Right lung (tissue), 5 donors: ENCODE results near the gene NTRK3. TPM values are rescaled to one million over a fixed set of nuclear protein-coding genes. Genes with fewer than 3 reads are reported as not detected.

ENCODE experiments used
- DNase-seq, 2 donors: peaks; one replicate each; pipeline ENCODE4 v3.0.0-alpha.2; 2013
- polyA plus RNA-seq, 5 donors: library from polyadenylated mRNA; unstranded; fragments of 120-200 nt; gene quantifications; one replicate each; pipeline versions ENCODE4 v1.2.1 to v1.2.3, GENCODE V29; 2013; ENCODE audit warnings: inconsistent platforms in 1 of 5, low replicate concordance in 1 of 5; ENCODE audit not compliant: insufficient read length in 5 of 5, insufficient read depth in 1 of 5

NTRK3 gene
- polyA plus RNA-seq, 5 donors = 6.9 to 9.9 (median 7.6) TPM

GRCh38 chr15:88185584-88185983 lies 71.0 kb downstream of the NTRK3 start:
- DNase-seq = no peak

DNA sequence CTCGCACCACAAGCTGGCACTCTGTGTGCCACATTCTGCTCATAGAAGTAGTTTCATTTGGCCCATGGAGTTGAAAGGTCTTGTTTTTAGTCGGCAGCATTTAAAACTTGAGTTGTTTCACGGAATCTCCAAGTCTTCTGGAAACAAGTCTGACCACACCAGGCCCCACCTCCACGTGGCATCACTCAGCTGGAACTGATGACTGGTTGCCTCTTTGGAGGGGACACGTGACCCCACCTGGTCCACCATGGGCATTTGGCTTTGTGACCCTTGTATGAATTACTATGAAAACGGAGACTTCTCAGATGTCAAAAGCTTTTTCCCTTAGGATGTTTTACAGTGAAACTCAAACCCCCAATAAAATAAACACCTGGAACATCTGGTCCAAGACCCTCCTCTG lies 74.9 kb downstream of the NTRK3 start:
- no peak for DNase-seq

DNA sequence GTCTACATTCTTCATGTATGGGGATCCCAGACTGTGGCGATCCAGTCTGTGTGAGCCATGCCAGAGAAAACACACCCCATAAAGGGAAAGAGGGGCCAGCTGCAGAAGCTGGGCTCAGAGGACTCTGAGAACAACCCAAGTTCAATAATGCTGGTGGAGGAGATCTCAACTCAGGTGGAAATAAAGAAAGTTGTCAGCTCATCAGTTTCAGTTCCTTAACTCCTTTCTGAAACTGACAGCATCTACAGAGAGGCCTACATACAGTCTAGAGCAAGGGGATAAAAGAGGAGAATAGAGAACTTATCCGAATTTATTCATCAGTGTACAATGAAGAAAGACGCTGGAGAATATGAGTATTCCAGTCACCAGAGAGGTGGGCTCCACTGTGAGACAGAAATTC lies 77.0 kb downstream of the NTRK3 start:
- DNase-seq = no peak

GRCh38 chr15:88178631-88179030 lies 77.9 kb downstream of the NTRK3 start:
- DNase-seq = no peak

DNA sequence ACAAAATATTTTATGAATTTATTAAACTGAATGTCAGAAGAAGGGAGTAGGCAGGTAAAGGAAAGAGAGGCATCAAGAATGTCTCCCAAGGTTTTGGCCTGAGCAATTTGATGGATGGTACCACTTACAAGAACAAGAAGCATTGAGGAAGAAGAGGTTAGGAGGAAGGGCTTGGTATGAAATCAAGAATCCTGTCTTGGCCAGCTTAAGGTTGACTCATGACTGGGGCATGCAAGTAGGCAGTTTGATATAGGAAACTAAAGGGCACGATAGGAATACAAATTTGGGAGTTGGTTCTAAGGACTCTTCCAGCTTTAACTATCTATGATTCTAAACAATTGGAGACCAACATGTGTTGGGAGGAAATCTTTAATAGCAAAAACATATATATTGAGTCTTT lies 79.1 kb downstream of the NTRK3 start:
- no peak for DNase-seq

DNA sequence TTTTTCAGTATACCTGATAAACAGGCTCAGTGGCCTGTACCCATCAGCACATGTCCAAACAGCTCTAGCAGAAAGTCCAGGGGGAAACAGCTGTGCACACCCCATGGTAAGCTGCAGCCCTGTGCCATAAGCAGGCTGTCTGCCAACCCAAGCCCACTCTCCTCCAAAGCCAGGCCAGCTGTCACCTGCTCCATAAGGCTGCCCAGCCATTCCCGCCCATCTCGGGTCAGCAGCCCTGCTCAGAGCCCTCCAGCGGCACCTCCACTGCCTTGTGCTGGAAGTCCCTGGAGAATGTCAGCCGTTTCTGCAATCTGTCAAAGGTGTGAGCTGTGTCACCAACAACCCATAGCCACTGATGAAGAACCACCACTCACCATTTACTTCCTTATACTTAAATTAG lies 82.0 kb downstream of the NTRK3 start:
- no peak for DNase-seq

DNA sequence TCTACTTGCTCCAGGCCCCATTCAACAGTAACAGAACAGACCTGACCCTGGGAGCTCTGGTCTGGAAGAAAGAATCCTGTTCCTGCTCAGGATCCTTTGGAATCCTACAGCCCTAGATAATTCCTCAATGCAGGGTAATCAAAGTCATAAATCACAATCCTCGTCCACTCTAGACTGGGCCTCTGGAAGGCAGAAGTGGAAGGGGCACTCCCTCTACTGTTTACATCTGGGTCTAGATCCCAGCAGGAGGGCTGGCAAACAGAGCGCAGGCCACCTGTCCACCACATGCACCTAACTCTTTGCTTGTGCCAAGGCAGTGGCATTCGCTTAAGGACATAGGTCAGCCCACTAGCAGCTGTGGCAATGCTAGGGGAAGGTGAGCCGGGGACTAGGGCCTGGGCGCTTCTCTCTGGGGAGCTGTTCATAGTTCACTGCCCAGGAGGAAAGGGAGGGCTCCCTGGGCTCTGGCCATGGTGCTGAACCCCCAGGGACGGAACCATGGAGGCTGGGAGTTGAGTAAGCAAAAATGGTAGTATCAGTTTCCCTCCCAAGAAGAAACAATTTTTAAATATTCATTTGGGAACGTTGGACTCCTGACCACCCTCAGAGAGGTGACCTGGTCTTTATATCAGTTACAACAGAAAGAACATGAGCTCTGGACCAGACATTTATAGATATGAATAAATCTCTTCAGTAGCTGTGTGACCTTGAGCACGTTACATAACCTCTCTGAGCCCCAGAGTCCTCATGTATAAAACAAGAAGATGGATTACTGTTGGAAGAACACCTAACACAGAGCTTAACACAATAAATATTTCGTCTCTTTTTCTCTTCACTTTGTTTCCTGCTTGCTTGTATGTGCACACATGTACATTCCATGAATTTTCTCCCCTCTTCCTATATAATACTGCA lies 90.2 kb downstream of the NTRK3 start:
- peak; percentile 6 to 11 for DNase-seq

- no peak for DNase-seq
These were observed 94.9 kb downstream of the NTRK3 start for GRCh38 chr15:88161636-88162035.

- no peak for DNase-seq
These were observed 101.2 kb downstream of the NTRK3 start for GRCh38 chr15:88155310-88155709.

DNA sequence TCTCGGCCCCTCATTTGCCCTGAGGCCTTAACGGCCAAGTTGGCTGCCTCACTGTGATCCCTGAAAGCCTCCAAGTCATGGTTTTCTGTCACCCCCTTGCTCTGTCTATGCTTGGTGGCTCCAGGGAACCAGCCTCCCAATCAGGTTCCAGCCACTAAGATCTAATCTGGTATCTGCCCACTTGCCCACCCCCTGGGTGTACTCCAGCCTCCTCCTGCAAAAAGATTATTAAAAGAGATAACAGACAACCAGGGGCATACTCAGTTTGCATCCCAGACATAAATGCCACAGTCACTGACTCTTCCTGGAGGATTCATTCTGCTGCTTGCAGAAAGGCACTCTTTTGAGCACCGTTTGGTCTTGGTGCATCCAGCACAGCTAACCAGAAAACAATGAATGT lies 103.9 kb downstream of the NTRK3 start:
- no peak for DNase-seq

- DNase-seq = no peak
These were observed 108.8 kb downstream of the NTRK3 start for GRCh38 chr15:88147760-88148159.

DNA sequence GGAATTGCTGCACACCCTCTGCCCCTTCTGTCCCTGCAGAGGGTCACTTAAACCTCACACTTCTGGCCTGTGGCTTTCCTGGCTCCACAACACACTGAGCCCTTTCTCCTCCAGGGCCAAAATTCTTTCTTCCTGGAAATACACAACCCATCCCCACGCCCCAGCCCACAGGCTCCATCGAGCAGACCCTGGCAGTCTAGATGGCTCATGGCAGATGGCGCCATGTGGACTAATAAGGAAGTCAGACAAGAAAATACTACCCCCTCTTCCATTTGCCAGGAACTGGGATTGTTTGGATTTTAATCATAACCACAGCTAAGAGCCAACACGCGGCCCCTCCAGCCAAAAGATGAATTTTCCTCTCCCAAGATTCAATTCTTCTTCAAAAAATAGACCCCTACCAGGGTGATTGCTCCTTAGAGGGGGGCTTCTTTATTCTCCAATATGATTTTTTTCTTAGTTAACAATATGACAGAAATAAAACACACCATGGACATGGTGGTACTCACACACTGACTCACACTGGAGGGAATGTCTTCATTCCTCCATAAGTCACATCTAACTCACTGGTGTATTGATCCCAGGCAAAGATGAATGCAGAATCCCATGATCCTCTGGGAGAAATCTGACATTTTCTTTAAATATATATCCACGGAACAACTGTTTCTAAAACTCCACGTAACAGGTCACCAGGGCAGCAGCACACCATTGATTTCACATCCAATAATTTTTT lies 111.5 kb downstream of the NTRK3 start:
- no peak for DNase-seq

DNA sequence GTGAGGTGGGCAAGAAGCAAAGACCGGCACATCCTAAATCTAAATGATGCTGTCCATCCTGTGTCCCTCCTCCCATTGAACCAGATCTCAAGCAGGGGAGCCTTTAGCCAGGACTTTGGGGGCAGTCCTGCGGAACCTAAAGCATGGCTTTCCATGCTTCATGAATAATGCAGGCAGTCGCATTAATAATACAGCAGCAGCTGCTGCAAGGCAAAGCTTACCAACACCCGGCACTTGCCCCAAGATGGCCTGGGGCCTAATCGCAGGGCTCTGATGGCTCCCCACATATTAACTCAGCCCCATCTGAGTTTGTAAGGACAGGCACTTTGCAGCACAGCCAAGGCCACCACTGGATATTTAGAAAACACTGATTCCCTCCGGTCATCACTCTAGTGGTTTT lies 114.4 kb downstream of the NTRK3 start:
- no peak for DNase-seq

- DNase-seq = no peak
These were observed 115.2 kb downstream of the NTRK3 start for GRCh38 chr15:88141269-88141889.

DNA sequence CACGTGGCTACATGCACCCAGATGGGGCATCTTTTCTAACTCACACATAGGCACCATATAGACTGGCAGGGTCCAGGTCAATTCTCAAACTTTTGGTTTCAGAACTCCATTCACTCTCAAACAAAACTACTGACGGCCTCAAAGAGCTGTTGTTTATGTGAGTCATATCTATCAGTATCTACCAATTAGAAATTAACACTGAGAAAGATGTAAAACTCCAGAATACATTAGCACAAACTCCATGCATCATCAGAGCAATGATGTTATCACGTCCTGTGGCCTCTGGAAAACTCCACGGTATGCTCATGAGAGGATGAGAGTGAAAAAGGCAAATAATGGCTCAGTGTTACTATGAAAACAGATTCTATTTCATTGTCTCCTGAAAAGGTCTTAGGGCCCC lies 116.1 kb downstream of the NTRK3 start:
- DNase-seq = no peak

DNA sequence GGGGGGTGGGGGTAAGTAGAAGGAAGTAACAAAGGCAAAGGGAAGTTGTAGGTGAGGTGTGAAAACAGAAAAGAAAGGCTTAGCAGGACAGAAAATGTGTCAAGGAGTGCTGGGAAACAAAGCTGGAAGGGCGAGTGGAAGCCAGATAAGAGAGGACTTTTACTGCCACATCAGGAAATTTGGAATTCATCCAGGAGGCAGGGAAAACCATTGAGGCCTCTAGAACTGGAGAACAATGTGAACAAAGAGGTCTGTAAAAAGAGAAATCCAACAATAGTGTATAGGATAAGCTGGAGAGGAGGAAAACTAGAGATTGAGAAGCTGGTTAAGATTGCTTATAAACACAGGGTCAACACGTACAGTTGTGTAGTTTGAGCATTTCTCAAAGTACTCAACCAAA lies 116.6 kb downstream of the NTRK3 start:
- no peak for DNase-seq

DNA sequence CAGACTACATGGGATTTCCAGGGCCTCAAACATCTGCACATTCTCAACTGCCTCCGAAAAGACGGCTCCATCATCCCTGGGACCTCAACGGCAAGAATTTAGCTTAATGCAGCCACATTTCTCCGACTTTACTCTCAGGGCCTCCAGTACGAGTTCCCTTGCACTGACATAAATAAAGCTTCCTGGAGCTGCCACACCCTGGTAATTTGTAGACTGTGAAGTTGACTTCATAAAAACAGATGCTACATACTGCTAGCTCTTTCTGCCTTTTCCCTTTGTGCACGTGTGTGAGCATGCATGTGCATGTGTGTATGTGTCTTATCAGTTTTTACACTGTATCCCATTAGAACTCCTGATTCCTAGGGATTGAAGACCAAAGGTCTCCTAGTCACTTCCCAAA lies 122.7 kb downstream of the NTRK3 start:
- no peak for DNase-seq

GRCh38 chr15:88132499-88132898 lies 124.0 kb downstream of the NTRK3 start:
- no peak for DNase-seq

DNA sequence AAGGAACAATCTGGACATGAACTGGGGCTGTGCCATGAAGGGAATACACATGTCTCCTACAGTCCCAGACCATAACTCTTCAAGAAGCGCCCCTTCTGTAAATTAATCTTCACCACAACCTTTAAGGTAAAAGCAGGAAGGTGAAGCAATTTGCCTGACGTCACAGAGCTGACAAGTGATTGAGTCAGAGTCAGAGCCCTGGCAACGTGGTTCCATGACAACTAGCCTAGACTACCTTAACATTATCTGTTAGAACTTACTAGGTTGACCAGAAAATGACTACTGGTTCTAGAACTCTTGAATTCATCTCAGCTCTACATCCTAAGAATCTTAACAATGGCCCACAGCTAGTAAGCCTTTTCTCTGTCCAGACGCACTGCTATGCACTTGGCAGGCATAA lies 124.6 kb downstream of the NTRK3 start:
- no peak for DNase-seq

DNA sequence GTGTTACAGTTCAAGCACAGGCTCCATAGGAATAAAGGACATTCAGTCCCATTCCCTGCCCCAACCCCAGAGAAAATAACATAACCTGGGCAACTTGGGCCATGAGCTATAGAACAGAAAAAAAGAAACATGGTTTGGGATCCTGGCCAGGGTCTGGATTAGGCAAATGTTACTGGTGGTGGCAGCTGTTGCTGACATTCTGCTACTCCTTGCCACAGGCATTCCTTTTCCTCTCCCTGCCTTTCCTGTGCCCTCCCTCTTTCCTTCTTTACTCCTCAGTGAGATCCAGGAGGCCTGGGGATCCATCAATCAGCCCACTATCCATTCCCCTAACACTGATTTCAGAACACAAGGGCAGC lies 129.1 kb downstream of the NTRK3 start:
- DNase-seq = no peak

DNA sequence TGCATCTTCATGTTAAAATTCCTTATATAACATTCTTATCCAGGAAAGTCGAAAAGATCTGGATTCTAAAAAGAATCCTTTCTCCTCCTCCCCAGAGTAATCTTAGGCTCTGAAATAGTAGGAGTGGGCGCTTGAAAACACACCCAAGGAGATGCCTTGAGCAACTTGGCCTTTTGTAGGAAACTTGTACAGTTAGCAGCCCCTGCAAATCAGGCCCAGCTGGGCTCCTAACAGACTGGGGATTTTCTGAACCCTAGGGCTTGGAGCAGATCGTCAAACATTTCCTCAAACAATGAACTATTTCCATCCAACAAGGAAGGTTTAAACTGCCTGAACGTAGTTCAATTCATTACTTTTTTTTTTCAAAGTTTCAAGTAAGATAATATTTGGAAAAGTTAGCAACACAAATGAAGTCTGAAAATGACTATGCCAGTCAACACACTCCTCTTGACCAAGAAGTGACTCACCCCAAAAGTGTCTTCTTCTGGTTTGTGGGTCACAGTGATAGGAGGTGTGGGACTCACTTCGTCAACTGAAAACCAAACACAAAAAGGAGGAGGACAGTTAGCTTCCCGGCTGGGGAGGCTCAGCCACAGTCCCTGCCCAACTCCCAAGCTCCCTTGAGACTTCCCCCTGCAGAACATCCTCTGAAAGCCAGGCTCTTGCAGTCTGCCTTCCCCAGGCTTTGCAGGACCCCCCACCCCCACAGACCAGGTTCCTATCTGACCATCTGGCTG lies 129.7 kb downstream of the NTRK3 start:
- no peak for DNase-seq

DNA sequence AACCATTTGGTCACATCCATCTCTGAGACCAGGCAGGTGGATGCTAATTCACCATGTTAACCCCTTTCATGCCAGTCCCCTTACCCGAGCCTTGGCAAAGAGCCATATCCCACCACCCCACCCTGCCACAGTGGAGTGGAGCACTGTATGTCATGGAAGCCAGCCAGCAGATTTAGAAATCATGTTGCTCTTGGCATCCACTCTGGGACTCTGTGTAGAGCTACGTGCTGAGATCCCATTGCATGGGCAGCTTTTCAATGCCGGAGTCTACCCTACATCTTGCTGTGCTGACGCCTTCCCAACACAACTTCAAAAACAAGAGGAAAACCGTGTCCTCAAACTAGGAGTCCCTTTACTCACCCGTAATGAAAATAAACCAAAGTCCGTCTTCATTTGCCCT lies 131.0 kb downstream of the NTRK3 start:
- DNase-seq = no peak
